Measurements from ENCODE around the gene KLHDC7B.
"Not testable (repeated sequence)": the region's sequence is repeated elsewhere in the genome, so short reads cannot be mapped to it uniquely, and the experiment has no call there.

KLHDC7B gene

GRCh38 chr22:50529897-50530579 is 15.7 kb upstream of the KLHDC7B start, which contains the start of gene TYMP:
Gene TYMP, minus strand, starts transcription at chr22:50530012. Its CDS starts 303 bp downstream, at chr22:50529709.
- DNase-seq, result peak; percentile 49

- DNase-seq, result no peak
These were observed 15.2 kb upstream of the KLHDC7B start for GRCh38 chr22:50530580-50530876.

GRCh38 chr22:50530877-50531545 is 14.7 kb upstream of the KLHDC7B start:
- peak; percentile 81 for DNase-seq

- peak; percentile 27 for DNase-seq
These were observed 14.1 kb upstream of the KLHDC7B start for GRCh38 chr22:50531546-50531961.

- DNase-seq, result peak; percentile 49
These were observed 13.6 kb upstream of the KLHDC7B start for GRCh38 chr22:50531962-50532674.

GRCh38 chr22:50532824-50533796 is 12.6 kb upstream of the KLHDC7B start:
- no peak for DNase-seq

GRCh38 chr22:50533856-50534711 is 11.6 kb upstream of the KLHDC7B start:
- not testable (repeated sequence) for DNase-seq

GRCh38 chr22:50535113-50535512 is 10.6 kb upstream of the KLHDC7B start:
- DNase-seq, result no peak

GRCh38 chr22:50536226-50536625 is 9.5 kb upstream of the KLHDC7B start:
- no peak for DNase-seq

GRCh38 chr22:50537765-50538164 is 7.9 kb upstream of the KLHDC7B start:
- DNase-seq, result no peak

- no peak for DNase-seq
These were observed 5.3 kb upstream of the KLHDC7B start for GRCh38 chr22:50540381-50540780.

- DNase-seq, result peak; percentile 46
These were observed 4.1 kb upstream of the KLHDC7B start for GRCh38 chr22:50541667-50542026.

- DNase-seq, result no peak
These were observed 3.2 kb upstream of the KLHDC7B start for GRCh38 chr22:50542416-50542927.

- peak; percentile 60 for DNase-seq
These were observed 1.5 kb upstream of the KLHDC7B start for GRCh38 chr22:50544078-50544745.

- peak; percentile 63 for DNase-seq
These were observed 899 bp upstream of the KLHDC7B start for GRCh38 chr22:50544746-50545253.

- no peak for DNase-seq
These were observed 895 bp downstream of the KLHDC7B start for GRCh38 chr22:50546326-50547262.

GRCh38 chr22:50547263-50547985 is 1.7 kb downstream of the KLHDC7B start:
- DNase-seq, result no peak

GRCh38 chr22:50548040-50548920 is 2.6 kb downstream of the KLHDC7B start:
- DNase-seq, result no peak

Measured in NCI-H226 (cell line).